H1 (cell line): Measurements from ENCODE around the gene PTPN7. TPM values are rescaled to one million over a fixed set of nuclear protein-coding genes. Genes with fewer than 3 reads are reported as not detected.
A peak's percentile ranks its signal among the peaks of the same experiment; 100 is the strongest.

Experiments used
- CTCF ChIA-PET: fragments of 300-600 bp; sonication (Branson Sonifier 250); formaldehyde crosslinking; loops from one replicate; lab custom pipeline; 2021; ENCODE audit not compliant: partially characterized antibody; lab: Charles Lee
- POLR2A ChIA-PET: fragments of 300-600 bp; sonication (Branson Sonifier 250); formaldehyde crosslinking; loops from one replicate; lab custom pipeline; 2021; ENCODE audit warnings: inconsistent platforms; ENCODE audit not compliant: partially characterized antibody; lab: Charles Lee
- DNase-seq, 2 experiments: peaks; one replicate each; pipeline versions ENCODE4 v3.0.0 to v3.0.0-alpha.2; 2010 to 2022; ENCODE audit warnings: low spot score in 2 of 2, low read depth in 1 of 2, mixed read lengths in 1 of 2
- FAIRE-seq: peaks from 2 replicates; lab custom pipeline; 2011; peaks lifted over from hg19 to GRCh38; lab: Jason Lieb, UNC
- H2AFZ ChIP-seq: 2 replicates; pipeline ENCODE4 v1.8.1; 2012; ENCODE audit warnings: low read length, inconsistent platforms
- H2AK5ac ChIP-seq: 2 replicates; pipeline ENCODE4 v1.6.1; 2013; ENCODE audit warnings: low read depth, low read length
- H2BK120ac ChIP-seq: replicated peaks from 2 replicates; pipeline ENCODE3; 2013; ENCODE audit warnings: low read depth, low read length, inconsistent platforms
- H2BK12ac ChIP-seq: 2 replicates; pipeline ENCODE4 v1.6.1; 2013; ENCODE audit warnings: low read depth, low read length
- H2BK15ac ChIP-seq: 2 replicates; pipeline ENCODE4 v1.6.1; 2013; ENCODE audit warnings: low read length
- H2BK20ac ChIP-seq: 2 replicates; pipeline ENCODE4 v1.6.1; 2013; ENCODE audit warnings: low read length
- H2BK5ac ChIP-seq: 2 replicates; pipeline ENCODE4 v1.6.1; 2013; ENCODE audit warnings: low read depth, low read length
- H3K14ac ChIP-seq: 2 replicates; pipeline ENCODE4 v1.6.1; 2013; ENCODE audit warnings: inconsistent platforms; ENCODE audit not compliant: insufficient read length
- H3K18ac ChIP-seq: 2 replicates; pipeline ENCODE4 v1.6.1; 2013; ENCODE audit warnings: low read length; ENCODE audit errors: extremely low read depth
- H3K23ac ChIP-seq: 2 replicates; pipeline ENCODE4 v1.6.1; 2013; ENCODE audit warnings: inconsistent platforms; ENCODE audit not compliant: insufficient read length
- H3K23me2 ChIP-seq: 2 replicates; pipeline ENCODE4 v1.6.1; 2013; ENCODE audit warnings: low read depth, low read length
- H3K27ac ChIP-seq: 2 replicates; pipeline ENCODE4 v1.6.1; 2011; ENCODE audit warnings: low read depth, low read length, inconsistent platforms
- H3K27me3 ChIP-seq, 4 experiments: replicated peaks in 1 of 4; 1 replicate in 1 of 4; 2 replicates in 3 of 4; pipeline versions ENCODE4 v1.6.1 to v1.8.1; 2011 to 2013; ENCODE audit warnings: low read length in 3 of 4, mild to moderate bottlenecking in 3 of 4, inconsistent platforms in 2 of 4, mixed read lengths in 2 of 4, moderate library complexity in 1 of 4; ENCODE audit not compliant: control insufficient read depth in 3 of 4, insufficient read depth in 3 of 4; ENCODE audit errors: extremely low read depth in 1 of 4
- H3K36me3 ChIP-seq, 4 experiments: 2 replicates each; pipeline versions ENCODE4 v1.6.1 to v1.8.1; 2011 to 2013; ENCODE audit warnings: mild to moderate bottlenecking in 4 of 4, low read length in 3 of 4, moderate library complexity in 2 of 4, control low read depth in 1 of 4, inconsistent platforms in 1 of 4; ENCODE audit not compliant: insufficient read depth in 4 of 4, control insufficient read depth in 2 of 4
- H3K4ac ChIP-seq: replicated peaks from 2 replicates; pipeline ENCODE3; 2013; ENCODE audit warnings: low read length, low read depth, mixed read lengths, inconsistent platforms; ENCODE audit not compliant: insufficient read length
- H3K4me1 ChIP-seq, 4 experiments: replicated peaks in 1 of 4; 1 replicate in 1 of 4; 2 replicates in 3 of 4; pipeline versions ENCODE4 v1.6.1 to v1.8.1; 2011 to 2013; ENCODE audit warnings: low read length in 3 of 4, inconsistent platforms in 2 of 4, mixed read lengths in 1 of 4; ENCODE audit not compliant: insufficient read depth in 4 of 4, control insufficient read depth in 3 of 4
- H3K4me2 ChIP-seq, 2 experiments: 2 replicates each; pipeline versions ENCODE4 v1.6.1 to v1.8.1; 2011 to 2013; ENCODE audit warnings: low read depth in 2 of 2, low read length in 2 of 2, control low read depth in 1 of 2, inconsistent platforms in 1 of 2, mild to moderate bottlenecking in 1 of 2; ENCODE audit not compliant: insufficient read depth in 1 of 2
- H3K4me3 ChIP-seq, 4 experiments: fragments of 200-600, 300-600 bp in 1 of 4; sonication (generic), shearing (Covaris generic), sonication (Bioruptor Twin) in 1 of 4; 2 replicates each; pipeline versions ENCODE4 v1.5.1 to v1.8.1; 2011 to 2016; ENCODE audit warnings: low read length in 4 of 4, low read depth in 3 of 4, control low read depth in 2 of 4, inconsistent platforms in 2 of 4, mild to moderate bottlenecking in 2 of 4, mixed read lengths in 1 of 4, moderate library complexity in 1 of 4; ENCODE audit not compliant: insufficient read depth in 2 of 4; ENCODE audit errors: extremely low read depth in 1 of 4
- H3K56ac ChIP-seq: replicated peaks from 2 replicates; pipeline ENCODE3; 2013; ENCODE audit warnings: low read depth, mild to moderate bottlenecking, mixed read lengths, low read length, inconsistent platforms; ENCODE audit not compliant: insufficient read length
- H3K79me1 ChIP-seq: 2 replicates; pipeline ENCODE4 v1.6.1; 2013; ENCODE audit warnings: low read depth, low read length, control low read depth
- H3K79me2 ChIP-seq, 2 experiments: 2 replicates each; pipeline versions ENCODE4 v1.6.1 to v1.8.1; 2012 to 2013; ENCODE audit warnings: low read length in 2 of 2, mild to moderate bottlenecking in 2 of 2, inconsistent platforms in 1 of 2; ENCODE audit not compliant: insufficient read depth in 2 of 2, control insufficient read depth in 1 of 2
- H3K9ac ChIP-seq, 4 experiments: replicated peaks in 1 of 4; 1 replicate in 1 of 4; 2 replicates in 3 of 4; pipeline versions ENCODE4 v1.6.1 to v1.8.1; 2011 to 2013; ENCODE audit warnings: low read depth in 3 of 4, low read length in 3 of 4, control low read depth in 2 of 4, mild to moderate bottlenecking in 2 of 4, moderate library complexity in 2 of 4, inconsistent platforms in 1 of 4; ENCODE audit errors: extremely low read depth in 1 of 4
- H3K9me3 ChIP-seq, 2 experiments: 2 replicates each; pipeline versions ENCODE4 v1.6.1 to v1.8.1; 2012 to 2013; ENCODE audit warnings: mild to moderate bottlenecking in 2 of 2, moderate library complexity in 2 of 2, control low read depth in 1 of 2, inconsistent platforms in 1 of 2, low read depth in 1 of 2, low read length in 1 of 2, mixed read lengths in 1 of 2; ENCODE audit not compliant: insufficient read depth in 2 of 2
- H4K20me1 ChIP-seq, 2 experiments: replicated peaks in 1 of 2; 2 replicates each; pipeline versions ENCODE3 to v1.8.1; 2011 to 2013; ENCODE audit warnings: inconsistent platforms in 2 of 2, low read length in 2 of 2, mild to moderate bottlenecking in 1 of 2; ENCODE audit not compliant: insufficient read depth in 2 of 2, control insufficient read depth in 1 of 2
- H4K5ac ChIP-seq: 2 replicates; pipeline ENCODE4 v1.6.1; 2013; ENCODE audit warnings: low read length, low read depth, mixed read lengths, inconsistent platforms; ENCODE audit not compliant: insufficient read length
- H4K8ac ChIP-seq: 2 replicates; pipeline ENCODE4 v1.8.0; 2013; ENCODE audit warnings: mild to moderate bottlenecking, moderate library complexity, low read length, inconsistent platforms; ENCODE audit not compliant: insufficient read depth; ENCODE audit errors: extremely low read depth
- H4K91ac ChIP-seq: replicated peaks from 2 replicates; pipeline ENCODE3; 2013; ENCODE audit warnings: low read length, mixed read lengths, inconsistent platforms; ENCODE audit not compliant: insufficient read length
- JUND ChIP-seq: IDR thresholded peaks from 2 replicates; pipeline ENCODE4 v1.6.1; 2011; ENCODE audit warnings: mild to moderate bottlenecking, improper control_type of control experiment, low read length
- POLR2AphosphoS5 ChIP-seq: IDR thresholded peaks from 2 replicates; pipeline ENCODE4 v1.6.1; 2011; ENCODE audit warnings: low read depth, low read length
- RFX5 ChIP-seq: IDR thresholded peaks from 2 replicates; pipeline ENCODE4 v1.6.1; 2011; ENCODE audit warnings: low read depth, low read length, improper control_type of control experiment, borderline replicate concordance
- WGBS, 2 experiments: shearing (Covaris generic) in 1 of 2; methylation state at CpG; one replicate each; pipeline versions ENCODE4 v1.1.6 to v1.1.7; 2013 to 2015; ENCODE audit warnings: low lambda C conversion rate in 2 of 2, mixed read lengths in 2 of 2, inconsistent platforms in 1 of 2, low coverage in 1 of 2, missing lambda C conversion rate in 1 of 2; ENCODE audit not compliant: insufficient replicate concordance in 2 of 2, insufficient coverage in 1 of 2, insufficient read length in 1 of 2; ENCODE audit errors: extremely low coverage in 1 of 2, missing lambda C conversion rate in 1 of 2; 5-methylcytosine and 5-hydroxymethylcytosine counted together
- polyA plus RNA-seq, 7 experiments: library from polyadenylated mRNA; depleted of rRNA in 3 of 7; stranded (reverse) in 5 of 7; unstranded in 2 of 7; fragments of >200 nt in 5 of 7; fragments of 200-250 nt in 2 of 7; gene quantifications; 1 replicate in 5 of 7; 2 replicates in 1 of 7; 4 replicates in 1 of 7; pipeline versions ENCODE4 v1.2.1 to v1.2.3, GENCODE V29; 2011 to 2013; ENCODE audit warnings: missing spikeins in 2 of 7, mixed read lengths in 2 of 7
- total RNA-seq: library from RNA; stranded (reverse); fragmentation: NEBNext Ultra II Directional; extraction: Animal tissue kit (Norgen Biotek cat#: 25700); gene quantifications from 2 replicates; pipeline ENCODE4 v1.2.1, GENCODE V29; 2021

PTPN7 gene
- total and polyA plus RNA-seq, 2 of the 8 experiments (the other 6 are each of a cell fraction or from before 2014, with no cell fraction given), result 0.20 TPM; not detected in 1

DNA sequence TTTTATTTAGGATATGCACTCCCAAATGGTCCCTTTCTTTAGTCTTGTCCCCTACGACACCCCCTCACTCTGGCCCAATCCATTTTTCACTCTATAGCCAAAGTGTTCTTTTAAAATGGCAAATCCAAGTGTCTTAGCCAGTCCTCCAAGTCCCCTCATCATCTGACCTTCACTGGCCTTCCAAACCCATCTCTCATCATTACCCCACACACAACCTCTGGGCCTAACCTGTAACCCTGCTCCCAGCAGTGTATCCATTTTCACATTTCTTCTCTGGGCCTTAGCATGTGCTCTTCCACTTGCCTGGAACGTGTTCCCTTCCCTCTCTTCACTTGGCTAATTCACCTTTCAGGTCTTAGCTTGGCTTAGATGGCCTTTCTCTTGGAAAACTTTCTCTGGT is 9.4 kb downstream of the PTPN7 start:
- TF ChIP-seq JUND (no peak), RFX5 (no peak), POLR2AphosphoS5 (no peak)
- ChIA-PET CTCF (interaction anchor here (0.6 to 2.2 kb wide), 5 partner anchors 12 to 22 kb away, joined by 3 to 10 read pairs (median 6); no protein-coding TSS in a partner anchor), POLR2A (no interaction called here)
- FAIRE-seq (no peak), DNase-seq (no peak)
- no peaks in the 10 kb centered on the region; a peak in 1 of 4 replicates for H3K9me3 ChIP-seq
- H2BK20ac ChIP-seq, result no peak overlapping the region
- H3K4ac ChIP-seq, result no peak overlapping the region
- H4K20me1 ChIP-seq, result no peaks in the 10 kb centered on the region
- H3K4me1 ChIP-seq, result peaks cover 0 to 3% (median 0%) of the 10 kb centered on the region in 4 experiments; a peak in 2 of 7 replicates
- no peak overlapping the region for H3K9ac ChIP-seq
- H4K91ac ChIP-seq, result no peak overlapping the region
- H4K8ac ChIP-seq, result no peak overlapping the region
- no peak overlapping the region for H3K14ac ChIP-seq
- no peak overlapping the region for H2AK5ac ChIP-seq
- H3K27ac ChIP-seq, result no peak overlapping the region
- peak overlapping the region; percentile 61; the same call in 1 of the 2 replicates for H2BK15ac ChIP-seq
- H3K23me2 ChIP-seq, result no peaks in the 10 kb centered on the region
- no peaks in the 10 kb centered on the region for H3K79me2 ChIP-seq
- no peak overlapping the region; the same call in 1 of the 2 replicates for H2BK5ac ChIP-seq
- no peak overlapping the region for H4K5ac ChIP-seq
- H2BK12ac ChIP-seq, result no peak overlapping the region
- H3K18ac ChIP-seq, result no peak overlapping the region
- no peak overlapping the region for H3K23ac ChIP-seq
- no peaks in the 10 kb centered on the region for H3K79me1 ChIP-seq
- no peaks in the 10 kb centered on the region for H3K27me3 ChIP-seq
- H3K4me2 ChIP-seq, result no peak overlapping the region
- no peak overlapping the region for H3K4me3 ChIP-seq
- WGBS, 2 experiments, result 97% methylated on average over 2 of the region's 2 CpGs; no CpG with 5 or more reads in 1 of the 2 experiments
- no peak overlapping the region for H2AFZ ChIP-seq
- no peak overlapping the region for H2BK120ac ChIP-seq
- no peaks in the 10 kb centered on the region for H3K36me3 ChIP-seq
- H3K56ac ChIP-seq, result no peak overlapping the region
